Fibroblast of lung (primary cell): ENCODE data around the gene KCNQ1OT1. TPM values are rescaled to one million over a fixed set of nuclear protein-coding genes. Genes with fewer than 3 reads are reported as not detected.

Experiments
- DNase-seq, 2 donors: peaks; one replicate each; pipeline versions ENCODE4 v3.0.0 to v3.0.0-alpha.2; 2010; ENCODE audit warnings: low read depth in 2 of 2
- H2AFZ ChIP-seq: 2 replicates; pipeline ENCODE4 v1.5.1; 2012; ENCODE audit warnings: low read length, control low read depth, inconsistent platforms
- H3K27ac ChIP-seq: 2 replicates; pipeline ENCODE4 v1.5.1; 2011; ENCODE audit warnings: low read length, control low read depth; ENCODE audit not compliant: insufficient read depth
- H3K27me3 ChIP-seq: 2 replicates; pipeline ENCODE4 v1.5.1; 2011; ENCODE audit warnings: mild to moderate bottlenecking, low read length; ENCODE audit not compliant: control insufficient read depth, insufficient read depth
- H3K36me3 ChIP-seq: 2 replicates; pipeline ENCODE4 v1.5.1; 2011; ENCODE audit warnings: low read length; ENCODE audit not compliant: control insufficient read depth, insufficient read depth
- H3K4me1 ChIP-seq: 2 replicates; pipeline ENCODE4 v1.5.1; 2011; ENCODE audit warnings: low read length; ENCODE audit not compliant: control insufficient read depth, insufficient read depth; ENCODE audit errors: extremely low read depth
- H3K4me2 ChIP-seq: 2 replicates; pipeline ENCODE4 v1.5.1; 2011; ENCODE audit warnings: low read length, control low read depth; ENCODE audit not compliant: insufficient read depth; ENCODE audit errors: extremely low read depth
- H3K4me3 ChIP-seq, 4 experiments: fragments of 200-600 bp in 1 of 4; sonication (generic) in 1 of 4; replicated peaks in 1 of 4; 2 replicates each; pipeline ENCODE4 v1.5.1; 2011 to 2016; ENCODE audit warnings: low read length in 4 of 4, low read depth in 3 of 4, mild to moderate bottlenecking in 3 of 4, control low read depth in 2 of 4, inconsistent platforms in 1 of 4, mixed read lengths in 1 of 4; ENCODE audit not compliant: insufficient read depth in 1 of 4; ENCODE audit errors: control extremely low read depth in 1 of 4
- H3K79me2 ChIP-seq: 2 replicates; pipeline ENCODE4 v1.5.1; 2012; ENCODE audit warnings: mild to moderate bottlenecking, low read length, inconsistent platforms; ENCODE audit not compliant: control insufficient read depth, insufficient read depth
- H3K9ac ChIP-seq: 2 replicates; pipeline ENCODE4 v1.5.1; 2011; ENCODE audit warnings: mild to moderate bottlenecking, low read length, control low read depth; ENCODE audit not compliant: insufficient read depth
- H3K9me3 ChIP-seq: 2 replicates; pipeline ENCODE4 v1.5.1; 2012; ENCODE audit warnings: low read depth, low read length; ENCODE audit not compliant: control insufficient read depth, insufficient read depth
- H4K20me1 ChIP-seq: 2 replicates; pipeline ENCODE4 v1.5.1; 2011; ENCODE audit warnings: low read length; ENCODE audit not compliant: control insufficient read depth, insufficient read depth; ENCODE audit errors: extremely low read depth
- EZH2 ChIP-seq: IDR thresholded peaks from 2 replicates; pipeline ENCODE4 v1.5.1; 2012; ENCODE audit warnings: low read length, control low read depth, mild to moderate bottlenecking; ENCODE audit errors: missing control alignments
- polyA plus RNA-seq, 2 donors: library from polyadenylated mRNA; depleted of rRNA in 1 of 2; stranded (reverse) in 1 of 2; unstranded in 1 of 2; fragments of >200 nt; gene quantifications; 2 replicates each; pipeline ENCODE4 v1.2.1, GENCODE V29; 2011 to 2012; ENCODE audit warnings: missing spikeins in 1 of 2
- total RNA-seq: library from RNA; depleted of rRNA; stranded (reverse); fragments of >200 nt; gene quantifications from 2 replicates; pipeline ENCODE4 v1.2.1, GENCODE V29; 2014
- TF ChIP-seq, protein P1 (sequence below), 2 donors: IDR thresholded peaks in 1 of 2; conservative IDR thresholded peaks in 1 of 2; 1 replicate in 1 of 2; 2 replicates in 1 of 2; pipeline ENCODE4 v1.5.1; 2011 to 2012; ENCODE audit warnings: low read length in 2 of 2, control low read depth in 1 of 2, inconsistent platforms in 1 of 2, low read depth in 1 of 2, mild to moderate bottlenecking in 1 of 2

Gene KCNQ1OT1
- total and polyA plus RNA-seq, 2 donors (not counting 1 experiment from before 2014, with no cell fraction given) = 0.11 to 1.8 TPM

DNA sequence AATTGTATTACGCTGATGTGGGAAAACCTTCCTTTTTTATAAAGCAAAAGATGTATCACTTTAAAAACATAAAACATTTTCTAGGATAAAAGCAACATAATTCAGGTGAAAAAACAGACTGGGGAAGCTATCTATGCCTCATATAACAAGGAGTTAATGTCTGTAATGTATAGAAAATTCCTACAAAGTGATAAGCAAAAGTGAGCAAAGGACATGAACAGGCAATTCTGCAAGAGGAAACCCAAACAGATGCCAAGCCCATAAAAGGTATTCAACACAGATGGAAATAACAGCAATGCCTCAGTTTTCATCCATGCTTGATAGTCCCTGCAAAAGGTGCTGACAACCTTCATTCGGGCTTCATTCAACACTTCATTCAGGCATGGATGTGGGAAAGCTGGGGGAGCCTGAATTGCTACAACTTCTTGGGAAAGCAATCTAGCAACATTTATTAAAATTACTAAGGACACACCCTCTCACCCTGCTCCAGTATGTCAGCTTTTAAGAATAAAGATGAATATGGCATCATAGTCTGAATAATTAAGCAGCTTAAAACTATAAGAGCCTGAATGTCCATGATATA lies 39.3 kb downstream of the KCNQ1OT1 start:
- DNase-seq = no peak
- no peak overlapping the region for H3K4me3 ChIP-seq
- H3K27ac ChIP-seq = no peak overlapping the region
- H4K20me1 ChIP-seq = no peaks in the 10 kb centered on the region
- H3K4me2 ChIP-seq = no peak overlapping the region
- no peaks in the 10 kb centered on the region for H3K79me2 ChIP-seq
- no peak overlapping the region for H3K9ac ChIP-seq
- H2AFZ ChIP-seq = no peak overlapping the region
- H3K36me3 ChIP-seq = no peaks in the 10 kb centered on the region
- no peak for TF ChIP-seq EZH2
- TF ChIP-seq, protein P1, sequence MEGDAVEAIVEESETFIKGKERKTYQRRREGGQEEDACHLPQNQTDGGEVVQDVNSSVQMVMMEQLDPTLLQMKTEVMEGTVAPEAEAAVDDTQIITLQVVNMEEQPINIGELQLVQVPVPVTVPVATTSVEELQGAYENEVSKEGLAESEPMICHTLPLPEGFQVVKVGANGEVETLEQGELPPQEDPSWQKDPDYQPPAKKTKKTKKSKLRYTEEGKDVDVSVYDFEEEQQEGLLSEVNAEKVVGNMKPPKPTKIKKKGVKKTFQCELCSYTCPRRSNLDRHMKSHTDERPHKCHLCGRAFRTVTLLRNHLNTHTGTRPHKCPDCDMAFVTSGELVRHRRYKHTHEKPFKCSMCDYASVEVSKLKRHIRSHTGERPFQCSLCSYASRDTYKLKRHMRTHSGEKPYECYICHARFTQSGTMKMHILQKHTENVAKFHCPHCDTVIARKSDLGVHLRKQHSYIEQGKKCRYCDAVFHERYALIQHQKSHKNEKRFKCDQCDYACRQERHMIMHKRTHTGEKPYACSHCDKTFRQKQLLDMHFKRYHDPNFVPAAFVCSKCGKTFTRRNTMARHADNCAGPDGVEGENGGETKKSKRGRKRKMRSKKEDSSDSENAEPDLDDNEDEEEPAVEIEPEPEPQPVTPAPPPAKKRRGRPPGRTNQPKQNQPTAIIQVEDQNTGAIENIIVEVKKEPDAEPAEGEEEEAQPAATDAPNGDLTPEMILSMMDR (conservative IDR thresholded peaks at IDR 0.05 in 1 of 2, IDR thresholded peaks at IDR 0.05 in 1 of 2; ENCODE audit: low read depth in 1 of 2, low read length in 2 of 2) = no peak
- no peaks in the 10 kb centered on the region for H3K9me3 ChIP-seq
- H3K27me3 ChIP-seq = no peaks in the 10 kb centered on the region
- no peaks in the 10 kb centered on the region for H3K4me1 ChIP-seq

DNA sequence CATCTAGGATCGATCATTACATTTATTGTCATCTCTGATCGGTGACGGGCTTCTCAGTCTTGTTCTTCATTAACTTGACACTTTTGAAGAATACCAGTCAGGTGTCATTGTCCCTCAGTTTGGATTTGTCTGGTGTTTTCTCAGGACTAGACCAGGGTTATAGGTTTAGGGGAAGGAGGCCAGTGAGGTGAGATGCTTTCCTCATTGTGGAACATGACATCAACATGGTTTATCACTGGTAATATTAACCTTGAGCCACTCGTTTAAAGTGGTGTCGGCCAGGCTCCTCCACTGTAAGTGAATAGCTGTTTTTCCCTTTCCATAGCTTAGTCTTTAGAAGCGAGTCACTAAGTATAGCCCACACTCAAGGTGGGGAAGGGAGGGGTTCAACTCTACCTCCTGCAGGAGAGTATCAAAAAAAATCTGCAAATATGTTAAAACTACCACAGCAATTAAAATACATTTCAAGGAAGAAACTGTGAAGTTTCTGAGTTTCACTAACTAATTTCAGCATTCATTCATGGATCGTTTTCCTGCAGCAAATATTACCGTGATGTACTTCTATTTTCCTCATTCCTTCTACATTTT lies 42.0 kb downstream of the KCNQ1OT1 start:
- H3K4me1 ChIP-seq = no peaks in the 10 kb centered on the region
- no peak overlapping the region for H3K4me3 ChIP-seq
- no peak overlapping the region for H3K4me2 ChIP-seq
- no peak overlapping the region for H3K27ac ChIP-seq
- no peaks in the 10 kb centered on the region for H4K20me1 ChIP-seq
- no peak for DNase-seq
- TF ChIP-seq EZH2 = no peak
- TF ChIP-seq, protein P1 (conservative IDR thresholded peaks at IDR 0.05 in 1 of 2, IDR thresholded peaks at IDR 0.05 in 1 of 2; ENCODE audit: low read depth in 1 of 2, low read length in 2 of 2) = no peak
- no peak overlapping the region for H2AFZ ChIP-seq
- no peaks in the 10 kb centered on the region for H3K27me3 ChIP-seq
- H3K9ac ChIP-seq = no peak overlapping the region
- no peaks in the 10 kb centered on the region for H3K36me3 ChIP-seq
- no peaks in the 10 kb centered on the region for H3K79me2 ChIP-seq
- no peaks in the 10 kb centered on the region for H3K9me3 ChIP-seq

DNA sequence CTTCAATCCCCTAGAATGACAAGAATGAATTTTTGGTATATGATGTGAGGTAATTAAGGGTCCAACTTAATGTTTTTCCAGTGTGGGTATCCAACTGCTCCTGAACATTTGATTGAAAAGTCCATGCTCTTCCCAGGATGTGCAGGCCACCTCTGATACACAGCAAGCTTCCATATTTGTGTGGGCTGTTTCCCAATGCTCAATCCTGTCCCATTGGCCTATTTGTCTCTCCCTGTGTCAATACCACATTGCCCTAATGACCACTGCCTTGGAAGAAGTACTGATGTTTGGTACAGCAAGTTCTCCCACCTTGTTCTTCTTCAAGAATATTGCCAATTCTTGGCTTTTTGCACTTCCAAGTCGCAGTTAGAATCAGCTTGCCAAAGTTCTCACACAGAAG lies 42.9 kb downstream of the KCNQ1OT1 start:
- Histone ChIP-seq H3K4me2 (no peak overlapping the region), H3K79me2 (no peaks in the 10 kb centered on the region), H3K36me3 (no peaks in the 10 kb centered on the region), H3K9me3 (no peaks in the 10 kb centered on the region), H3K27me3 (no peaks in the 10 kb centered on the region), H3K4me3 (no peak overlapping the region), H3K4me1 (no peaks in the 10 kb centered on the region), H3K9ac (no peak overlapping the region), H4K20me1 (no peaks in the 10 kb centered on the region), H2AFZ (no peak overlapping the region), H3K27ac (no peak overlapping the region)
- TF ChIP-seq, protein P1 (conservative IDR thresholded peaks at IDR 0.05 in 1 of 2, IDR thresholded peaks at IDR 0.05 in 1 of 2; ENCODE audit: low read depth in 1 of 2, low read length in 2 of 2) = no peak
- TF ChIP-seq EZH2 = no peak
- no peak for DNase-seq
